Neutrophil (primary cell): ENCODE data around the gene EPS15.
A peak's percentile ranks its signal among the peaks of the same experiment; 100 is the strongest.

Experiments
- H3K27ac ChIP-seq: fragments of 200-600 bp; sonication (generic); 2 replicates; pipeline ENCODE4 v1.5.1; 2016; ENCODE audit warnings: mild to moderate bottlenecking, moderate library complexity
- H3K27me3 ChIP-seq: fragments of 200-600 bp; sonication (generic); 2 replicates; pipeline ENCODE4 v1.6.0; 2016; ENCODE audit warnings: mild to moderate bottlenecking
- H3K36me3 ChIP-seq: fragments of 200-600 bp; sonication (generic); 2 replicates; pipeline ENCODE4 v1.5.1; 2017
- H3K4me1 ChIP-seq, 2 experiments: fragments of 200-600 bp in 1 of 2; sonication (generic) in 1 of 2; 1 replicate in 1 of 2; 2 replicates in 1 of 2; pipeline versions ENCODE4 v1.5.1 to v1.6.1; 2013 to 2016; ENCODE audit warnings: low read depth in 1 of 2, low read length in 1 of 2, mild to moderate bottlenecking in 1 of 2, moderate library complexity in 1 of 2; ENCODE audit not compliant: control insufficient read depth in 1 of 2, insufficient read depth in 1 of 2
- H3K4me3 ChIP-seq, 2 experiments: fragments of 200-600 bp in 1 of 2; sonication (generic) in 1 of 2; 1 replicate in 1 of 2; 2 replicates in 1 of 2; pipeline ENCODE4 v1.5.1; 2013 to 2016; ENCODE audit warnings: low read depth in 1 of 2, low read length in 1 of 2, mild to moderate bottlenecking in 1 of 2, moderate library complexity in 1 of 2
- H3K9me3 ChIP-seq: fragments of 200-600 bp; sonication (generic); 2 replicates; pipeline ENCODE4 v1.5.1; 2016
- TF ChIP-seq, protein P1 (sequence below): fragments of 200-600 bp; sonication (generic); IDR thresholded peaks from 2 replicates; pipeline ENCODE4 v1.5.1; 2016; ENCODE audit warnings: antibody characterized with exemption

Gene EPS15

DNA sequence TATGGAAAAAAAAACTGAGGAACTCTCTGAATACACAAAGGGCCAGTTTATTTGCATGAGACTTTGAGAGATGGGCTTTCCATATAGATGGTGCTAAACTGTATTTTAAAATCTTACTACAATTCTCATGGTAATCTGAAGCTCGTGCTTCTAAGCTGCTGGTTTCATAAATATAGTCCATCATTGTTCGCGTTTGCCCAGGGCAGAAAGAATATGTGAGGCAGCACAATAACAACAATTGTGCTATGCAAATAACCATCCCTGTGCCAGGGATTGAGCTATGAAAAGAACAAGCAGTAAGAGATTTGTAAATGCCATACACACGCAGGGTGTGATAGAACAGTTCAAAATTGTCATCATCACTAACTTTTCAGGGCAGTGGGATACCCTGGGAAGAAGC is 4.9 kb upstream of the EPS15 start:
- H3K9me3 ChIP-seq = no peaks in the 10 kb centered on the region
- TF ChIP-seq, protein P1, sequence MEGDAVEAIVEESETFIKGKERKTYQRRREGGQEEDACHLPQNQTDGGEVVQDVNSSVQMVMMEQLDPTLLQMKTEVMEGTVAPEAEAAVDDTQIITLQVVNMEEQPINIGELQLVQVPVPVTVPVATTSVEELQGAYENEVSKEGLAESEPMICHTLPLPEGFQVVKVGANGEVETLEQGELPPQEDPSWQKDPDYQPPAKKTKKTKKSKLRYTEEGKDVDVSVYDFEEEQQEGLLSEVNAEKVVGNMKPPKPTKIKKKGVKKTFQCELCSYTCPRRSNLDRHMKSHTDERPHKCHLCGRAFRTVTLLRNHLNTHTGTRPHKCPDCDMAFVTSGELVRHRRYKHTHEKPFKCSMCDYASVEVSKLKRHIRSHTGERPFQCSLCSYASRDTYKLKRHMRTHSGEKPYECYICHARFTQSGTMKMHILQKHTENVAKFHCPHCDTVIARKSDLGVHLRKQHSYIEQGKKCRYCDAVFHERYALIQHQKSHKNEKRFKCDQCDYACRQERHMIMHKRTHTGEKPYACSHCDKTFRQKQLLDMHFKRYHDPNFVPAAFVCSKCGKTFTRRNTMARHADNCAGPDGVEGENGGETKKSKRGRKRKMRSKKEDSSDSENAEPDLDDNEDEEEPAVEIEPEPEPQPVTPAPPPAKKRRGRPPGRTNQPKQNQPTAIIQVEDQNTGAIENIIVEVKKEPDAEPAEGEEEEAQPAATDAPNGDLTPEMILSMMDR = no peak
- no peaks in the 10 kb centered on the region for H3K36me3 ChIP-seq
- H3K4me3 ChIP-seq = no peak overlapping the region
- no peak overlapping the region for H3K27ac ChIP-seq
- no peaks in the 10 kb centered on the region for H3K27me3 ChIP-seq
- H3K4me1 ChIP-seq = peaks cover 20 to 22% of the 10 kb centered on the region in 2 experiments

DNA sequence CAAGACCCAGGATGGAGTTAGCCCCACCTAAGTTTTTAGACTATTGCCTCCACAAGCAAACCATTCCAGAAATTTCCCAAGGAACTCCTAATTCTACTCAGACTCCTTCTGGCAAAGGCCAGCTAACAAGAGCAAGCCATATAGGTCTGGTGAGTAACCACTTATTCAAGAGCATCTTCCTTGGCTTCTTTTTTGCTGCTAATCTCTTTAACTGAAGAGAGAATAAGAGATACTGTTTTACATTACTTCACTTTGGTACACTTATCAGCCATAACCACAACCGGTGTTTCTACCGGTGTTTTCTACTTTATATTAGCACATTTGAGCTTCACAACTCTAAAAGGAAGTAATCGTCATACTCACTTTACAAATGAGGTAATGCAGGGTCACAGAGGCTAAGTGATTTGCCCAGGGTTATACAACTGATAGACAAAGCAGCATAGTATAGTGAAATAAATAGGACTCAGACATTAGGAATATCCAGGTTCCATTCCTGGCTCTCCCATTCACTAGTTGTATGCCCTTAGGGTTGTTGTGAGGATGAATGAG is 1.7 kb upstream of the EPS15 start:
- peaks cover 42 to 47% of the 10 kb centered on the region in 2 experiments for H3K4me1 ChIP-seq
- TF ChIP-seq, protein P1 = no peak
- H3K27ac ChIP-seq = peak overlapping the region; percentile 93
- H3K36me3 ChIP-seq = no peaks in the 10 kb centered on the region
- no peak overlapping the region for H3K4me3 ChIP-seq
- no peaks in the 10 kb centered on the region for H3K27me3 ChIP-seq
- no peaks in the 10 kb centered on the region for H3K9me3 ChIP-seq

DNA sequence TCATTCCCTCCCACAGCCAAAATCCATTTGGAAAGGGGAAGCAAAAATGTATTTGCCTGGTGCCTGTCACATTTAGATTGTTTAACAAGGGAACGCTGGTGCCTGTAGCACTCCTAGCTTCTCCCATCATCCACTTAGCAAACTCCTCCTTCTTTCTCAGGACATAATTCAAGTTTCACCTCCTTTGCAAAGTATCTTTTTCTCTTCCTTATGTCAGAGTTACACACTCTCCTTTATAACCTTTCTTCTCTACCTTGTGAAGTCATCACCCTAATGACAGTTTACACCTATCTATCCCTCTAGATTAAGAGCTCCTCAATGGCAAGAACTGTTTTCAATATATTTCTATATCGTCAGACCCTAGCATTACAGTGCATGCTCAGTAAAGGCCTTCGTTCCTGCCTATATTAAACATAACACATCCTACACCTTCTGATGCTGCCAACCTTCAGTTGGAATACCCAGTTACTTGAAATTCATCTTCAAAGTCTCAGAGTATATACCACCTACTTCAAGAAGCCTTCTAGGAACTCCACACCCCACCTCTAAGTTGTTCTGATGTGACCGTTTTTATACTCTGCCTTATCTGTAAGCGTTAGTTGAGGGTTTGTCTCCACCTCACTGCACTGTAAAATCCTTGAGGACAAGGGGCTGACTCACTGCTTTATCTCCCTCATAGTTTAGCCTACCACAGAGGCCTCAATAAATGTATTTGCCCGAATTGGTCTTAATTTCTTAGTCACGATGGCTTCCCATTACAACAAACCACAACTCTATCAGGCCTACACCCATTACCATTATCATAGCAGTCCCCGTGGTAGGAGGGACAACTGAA is 1.0 kb upstream of the EPS15 start:
- H3K9me3 ChIP-seq = no peaks in the 10 kb centered on the region
- peak overlapping the region; percentile 54 to 82 for H3K4me3 ChIP-seq
- no peaks in the 10 kb centered on the region for H3K27me3 ChIP-seq
- H3K36me3 ChIP-seq = no peaks in the 10 kb centered on the region
- TF ChIP-seq, protein P1 = no peak
- peaks cover 42 to 51% of the 10 kb centered on the region in 2 experiments for H3K4me1 ChIP-seq
- peak overlapping the region; percentile 93 for H3K27ac ChIP-seq

DNA sequence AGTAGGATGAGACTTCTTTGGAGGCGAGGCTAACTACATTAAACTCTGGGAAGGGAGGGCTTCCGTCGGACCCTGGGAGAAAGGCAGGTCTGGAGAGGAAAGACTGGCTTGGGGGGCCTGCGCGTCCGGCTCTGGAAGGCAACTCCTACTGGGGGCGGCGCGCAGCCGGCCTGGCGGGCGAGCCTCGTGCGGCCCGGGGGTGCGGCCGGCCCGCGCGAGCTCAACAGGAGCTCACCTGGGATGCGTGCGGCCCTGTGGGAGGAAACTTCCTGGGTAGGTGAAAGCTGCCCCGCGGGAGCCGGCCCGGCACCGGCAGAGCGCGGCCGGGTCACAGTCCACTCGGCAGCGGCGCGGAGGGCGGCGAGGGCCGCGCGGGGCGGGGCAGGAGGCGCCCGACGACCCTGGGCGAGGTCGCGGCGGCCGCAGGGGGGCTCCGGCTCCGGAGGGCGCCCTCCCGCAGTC is 449 bp downstream of the EPS15 start:
- H3K27me3 ChIP-seq = no peaks in the 10 kb centered on the region
- peaks cover 42 to 65% of the 10 kb centered on the region in 2 experiments for H3K4me1 ChIP-seq
- H3K36me3 ChIP-seq = no peaks in the 10 kb centered on the region
- peak overlapping the region; percentile 82 to 95 for H3K4me3 ChIP-seq
- TF ChIP-seq, protein P1 = no peak
- no peaks in the 10 kb centered on the region for H3K9me3 ChIP-seq
- peak overlapping the region; percentile 93 for H3K27ac ChIP-seq

DNA sequence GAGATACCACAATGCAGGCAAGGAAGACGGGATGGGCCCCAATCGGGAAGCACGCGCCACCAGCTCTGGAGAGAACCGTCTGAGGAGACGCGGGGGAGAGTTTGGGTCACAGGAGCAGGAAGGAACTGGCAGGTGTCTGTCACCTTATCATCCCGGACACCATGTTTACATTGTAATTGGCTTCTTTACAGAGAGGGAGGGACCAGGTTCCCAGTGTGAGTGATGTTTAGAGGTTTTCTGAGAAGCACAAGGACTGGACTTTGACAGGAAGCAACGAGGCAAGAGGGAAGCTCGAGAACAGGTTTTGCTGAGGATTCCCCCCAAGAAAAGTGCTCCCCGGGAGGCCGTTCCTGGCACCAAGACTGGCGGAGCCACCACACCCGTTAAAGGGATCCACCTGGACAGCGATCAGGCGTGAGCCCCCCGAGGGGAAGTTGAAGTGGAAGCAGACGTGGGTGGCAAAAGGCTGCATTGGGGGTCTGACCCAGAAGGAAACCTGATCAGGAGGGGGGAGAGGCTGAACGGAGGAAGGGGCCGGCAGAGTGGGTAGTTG is 957 bp downstream of the EPS15 start:
- Histone ChIP-seq H3K36me3 (no peaks in the 10 kb centered on the region), H3K27me3 (no peaks in the 10 kb centered on the region), H3K4me1 (peaks cover 46 to 69% of the 10 kb centered on the region in 2 experiments), H3K4me3 (peak overlapping the region; percentile 82 to 95), H3K27ac (peak overlapping the region; percentile 93), H3K9me3 (no peaks in the 10 kb centered on the region)
- TF ChIP-seq, protein P1 = no peak
